RWPE2 (cell line): ENCODE results near the gene LYRM1.
A peak's percentile ranks its signal among the peaks of the same experiment; 100 is the strongest.

Experiments used
- ATAC-seq: fragments of 200-7000 bp; cut with Tn5 transposase; 3 replicates; pipeline ENCODE4 v1.9.1; 2021; ENCODE audit warnings: low read depth
- DNase-seq: peaks from one replicate; pipeline ENCODE4 v3.0.0-alpha.2; 2020; ENCODE audit warnings: low spot score
- H3K27ac ChIP-seq: fragments of 450-650 bp; 2 replicates; pipeline ENCODE4 v1.5.1; 2017; ENCODE audit warnings: mild to moderate bottlenecking; ENCODE audit not compliant: poor library complexity, severe bottlenecking
- H3K27me3 ChIP-seq: fragments of 250-450 bp; sonication (Bioruptor Pico); 2 replicates; pipeline ENCODE4 v1.5.1; 2021; ENCODE audit warnings: mild to moderate bottlenecking, moderate library complexity; ENCODE audit not compliant: insufficient read depth, poor library complexity, severe bottlenecking
- H3K36me3 ChIP-seq: fragments of 250-450 bp; sonication (Bioruptor Pico); 2 replicates; pipeline ENCODE4 v1.5.1; 2020; ENCODE audit warnings: low read depth, mild to moderate bottlenecking, moderate library complexity
- H3K4me1 ChIP-seq: fragments of 250-450 bp; sonication (Bioruptor Pico); 2 replicates; pipeline ENCODE4 v1.5.1; 2021; ENCODE audit warnings: mild to moderate bottlenecking, moderate library complexity; ENCODE audit not compliant: insufficient read depth, poor library complexity, severe bottlenecking
- H3K4me3 ChIP-seq: fragments of 250-450 bp; sonication (Bioruptor Pico); 2 replicates; pipeline ENCODE4 v1.5.1; 2021; ENCODE audit warnings: mild to moderate bottlenecking, moderate library complexity; ENCODE audit not compliant: severe bottlenecking
- H3K9me3 ChIP-seq: fragments of 250-450 bp; sonication (Bioruptor Pico); 2 replicates; pipeline ENCODE4 v1.5.1; 2021; ENCODE audit warnings: mild to moderate bottlenecking, moderate library complexity; ENCODE audit not compliant: severe bottlenecking
- CTCF ChIP-seq: fragments of 450-650 bp; IDR thresholded peaks from one replicate; pipeline ENCODE4 v1.5.1; 2017; ENCODE audit warnings: mild to moderate bottlenecking, moderate library complexity; ENCODE audit not compliant: poor library complexity, severe bottlenecking

LYRM1 gene

GRCh38 chr16:20853981-20854620 lies 46.5 kb upstream of the LYRM1 start:
- H3K36me3 ChIP-seq: peaks cover 12% of the 10 kb centered on the region
- H3K4me1 ChIP-seq: peaks cover 28% of the 10 kb centered on the region
- no peaks in the 10 kb centered on the region for H3K9me3 ChIP-seq
- no peak overlapping the region for H3K4me3 ChIP-seq
- no peaks in the 10 kb centered on the region for H3K27me3 ChIP-seq
- no peak for DNase-seq
- no peak for TF ChIP-seq CTCF
- peak overlapping the region; percentile 80 for H3K27ac ChIP-seq
- no peak for ATAC-seq

GRCh38 chr16:20854963-20855362 lies 45.6 kb upstream of the LYRM1 start:
- no peak overlapping the region for H3K27ac ChIP-seq
- ATAC-seq (no peak), DNase-seq (no peak)
- peaks cover 16% of the 10 kb centered on the region for H3K36me3 ChIP-seq
- H3K9me3 ChIP-seq: no peaks in the 10 kb centered on the region
- H3K4me3 ChIP-seq: no peak overlapping the region
- H3K27me3 ChIP-seq: no peaks in the 10 kb centered on the region
- H3K4me1 ChIP-seq: peaks cover 23% of the 10 kb centered on the region
- TF ChIP-seq CTCF: no peak

GRCh38 chr16:20857281-20857680 lies 43.3 kb upstream of the LYRM1 start:
- no peaks in the 10 kb centered on the region for H3K27me3 ChIP-seq
- H3K9me3 ChIP-seq: no peaks in the 10 kb centered on the region
- peaks cover 26% of the 10 kb centered on the region for H3K36me3 ChIP-seq
- TF ChIP-seq CTCF: no peak
- no peak for ATAC-seq
- no peak for DNase-seq
- H3K4me1 ChIP-seq: peaks cover 8% of the 10 kb centered on the region
- H3K27ac ChIP-seq: no peak overlapping the region
- no peak overlapping the region for H3K4me3 ChIP-seq

- H3K27ac ChIP-seq: no peak overlapping the region
- no peaks in the 10 kb centered on the region for H3K9me3 ChIP-seq
- H3K36me3 ChIP-seq: peaks cover 32% of the 10 kb centered on the region
- no peak for DNase-seq
- H3K27me3 ChIP-seq: no peaks in the 10 kb centered on the region
- TF ChIP-seq CTCF: no peak
- peaks cover 2% of the 10 kb centered on the region for H3K4me1 ChIP-seq
- ATAC-seq: no peak
- H3K4me3 ChIP-seq: no peak overlapping the region
Measured at GRCh38 chr16:20859229-20859628, 41.3 kb upstream of the LYRM1 start.

- no peaks in the 10 kb centered on the region for H3K9me3 ChIP-seq
- TF ChIP-seq CTCF: no peak
- ATAC-seq: no peak
- H3K27me3 ChIP-seq: no peaks in the 10 kb centered on the region
- H3K27ac ChIP-seq: no peak overlapping the region
- H3K36me3 ChIP-seq: peaks cover 32% of the 10 kb centered on the region
- no peaks in the 10 kb centered on the region for H3K4me1 ChIP-seq
- no peak for DNase-seq
- H3K4me3 ChIP-seq: no peak overlapping the region
Measured at GRCh38 chr16:20859699-20860098, 40.9 kb upstream of the LYRM1 start.
